HG03175 (cell line): ENCODE data around the gene RIPK4.

Source experiments
- ATAC-seq: cut with Tn5 transposase; IDR thresholded peaks from one replicate; pipeline ENCODE4 v1.9.1; 2021; ENCODE audit warnings: mild to moderate bottlenecking, moderate library complexity; ENCODE audit not compliant: unreplicated experiment

Gene RIPK4

GRCh38 chr21:41770901-41771624 lies 4.2 kb upstream of the RIPK4 start:
- ATAC-seq = no peak

- no peak for ATAC-seq
Observed at GRCh38 chr21:41769933-41770332, 3.1 kb upstream of the RIPK4 start.

GRCh38 chr21:41769521-41769920 lies 2.7 kb upstream of the RIPK4 start:
- no peak for ATAC-seq

GRCh38 chr21:41769111-41769510 lies 2.3 kb upstream of the RIPK4 start:
- no peak for ATAC-seq

GRCh38 chr21:41768437-41769042 lies 1.7 kb upstream of the RIPK4 start:
- no peak for ATAC-seq

GRCh38 chr21:41767606-41768436 lies 969 bp upstream of the RIPK4 start:
- no peak for ATAC-seq

- ATAC-seq = no peak
Observed at GRCh38 chr21:41765973-41766882, 624 bp downstream of the RIPK4 start.

GRCh38 chr21:41765420-41765821 lies 1.4 kb downstream of the RIPK4 start:
- no peak for ATAC-seq

GRCh38 chr21:41764558-41765419 lies 2.1 kb downstream of the RIPK4 start:
- ATAC-seq = no peak

- ATAC-seq = no peak
Observed at GRCh38 chr21:41763996-41764395, 2.9 kb downstream of the RIPK4 start.

- no peak for ATAC-seq
Observed at GRCh38 chr21:41763398-41763931, 3.4 kb downstream of the RIPK4 start.

- no peak for ATAC-seq
Observed at GRCh38 chr21:41762753-41763152, 4.1 kb downstream of the RIPK4 start.

GRCh38 chr21:41761934-41762635 lies 4.8 kb downstream of the RIPK4 start:
- ATAC-seq = no peak

- ATAC-seq = no peak
Observed at GRCh38 chr21:41761211-41761933, 5.5 kb downstream of the RIPK4 start.

GRCh38 chr21:41760411-41760810 lies 6.4 kb downstream of the RIPK4 start:
- no peak for ATAC-seq

GRCh38 chr21:41759926-41760325 lies 6.9 kb downstream of the RIPK4 start:
- ATAC-seq = no peak

- ATAC-seq = no peak
Observed at GRCh38 chr21:41759214-41759840, 7.5 kb downstream of the RIPK4 start.

- no peak for ATAC-seq
Observed at GRCh38 chr21:41758550-41758949, 8.3 kb downstream of the RIPK4 start.
